VCaP (cell line): Measurements from ENCODE around the gene TFB2M.

Source experiments
- H3K27ac ChIP-seq: fragments of 450-650 bp; 2 replicates; pipeline ENCODE4 v1.5.1; 2017
- TF ChIP-seq, protein P1 (sequence below): fragments of 450-650 bp; conservative IDR thresholded peaks from 2 replicates; pipeline ENCODE4 v1.5.1; 2017; ENCODE audit warnings: mild to moderate bottlenecking, moderate library complexity

TFB2M gene

DNA sequence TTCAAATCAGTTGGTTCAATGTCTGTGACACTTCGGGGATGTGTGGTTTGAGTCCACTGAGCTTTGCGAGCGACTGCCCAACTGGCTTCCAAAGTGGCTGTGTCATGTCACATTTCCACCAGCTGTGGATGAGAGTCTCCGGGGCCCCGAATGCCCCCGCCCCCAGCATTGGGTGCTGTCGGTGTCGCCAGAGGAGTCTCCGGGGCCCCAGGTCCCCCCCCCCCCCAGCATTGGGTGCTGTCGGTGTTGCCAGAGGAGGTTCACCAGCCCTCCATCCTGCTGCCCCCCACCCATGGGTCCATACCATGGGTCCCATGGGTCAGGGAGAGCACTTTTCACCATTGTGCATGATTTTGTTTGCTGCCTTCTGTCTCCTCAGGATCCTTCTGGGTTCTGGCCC is 49.9 kb downstream of the TFB2M start:
- no peak overlapping the region for H3K27ac ChIP-seq
- TF ChIP-seq, protein P1, sequence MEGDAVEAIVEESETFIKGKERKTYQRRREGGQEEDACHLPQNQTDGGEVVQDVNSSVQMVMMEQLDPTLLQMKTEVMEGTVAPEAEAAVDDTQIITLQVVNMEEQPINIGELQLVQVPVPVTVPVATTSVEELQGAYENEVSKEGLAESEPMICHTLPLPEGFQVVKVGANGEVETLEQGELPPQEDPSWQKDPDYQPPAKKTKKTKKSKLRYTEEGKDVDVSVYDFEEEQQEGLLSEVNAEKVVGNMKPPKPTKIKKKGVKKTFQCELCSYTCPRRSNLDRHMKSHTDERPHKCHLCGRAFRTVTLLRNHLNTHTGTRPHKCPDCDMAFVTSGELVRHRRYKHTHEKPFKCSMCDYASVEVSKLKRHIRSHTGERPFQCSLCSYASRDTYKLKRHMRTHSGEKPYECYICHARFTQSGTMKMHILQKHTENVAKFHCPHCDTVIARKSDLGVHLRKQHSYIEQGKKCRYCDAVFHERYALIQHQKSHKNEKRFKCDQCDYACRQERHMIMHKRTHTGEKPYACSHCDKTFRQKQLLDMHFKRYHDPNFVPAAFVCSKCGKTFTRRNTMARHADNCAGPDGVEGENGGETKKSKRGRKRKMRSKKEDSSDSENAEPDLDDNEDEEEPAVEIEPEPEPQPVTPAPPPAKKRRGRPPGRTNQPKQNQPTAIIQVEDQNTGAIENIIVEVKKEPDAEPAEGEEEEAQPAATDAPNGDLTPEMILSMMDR, result no peak

- no peak overlapping the region for H3K27ac ChIP-seq
- TF ChIP-seq, protein P1, result no peak
These were observed 50.6 kb downstream of the TFB2M start for GRCh38 chr1:246515390-246516005.

- TF ChIP-seq, protein P1, result no peak
- no peak overlapping the region for H3K27ac ChIP-seq
These were observed 52.3 kb downstream of the TFB2M start for GRCh38 chr1:246513619-246514343.

DNA sequence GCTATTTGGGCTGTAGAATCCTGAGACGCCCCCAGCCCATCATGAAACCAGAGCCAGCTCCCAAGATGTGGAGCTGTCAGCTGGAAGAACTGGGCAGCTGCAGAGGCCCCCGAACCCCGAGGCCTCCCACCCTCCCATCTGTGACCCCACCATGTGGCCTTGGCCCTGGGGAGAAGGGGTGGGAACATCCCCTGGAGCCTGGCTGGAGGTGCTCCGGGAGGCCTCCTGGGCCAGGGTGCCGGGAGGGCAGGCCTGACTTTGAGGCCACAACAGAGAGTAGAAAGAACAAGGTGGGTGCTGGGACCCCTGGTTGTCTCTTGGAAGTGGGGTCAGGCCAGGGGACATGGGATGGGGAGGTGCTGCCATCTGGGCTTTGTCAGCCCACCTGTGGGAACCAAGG is 53.0 kb downstream of the TFB2M start:
- no peak overlapping the region for H3K27ac ChIP-seq
- TF ChIP-seq, protein P1, result no peak

GRCh38 chr1:246512635-246513034 is 53.4 kb downstream of the TFB2M start:
- TF ChIP-seq, protein P1, result no peak
- H3K27ac ChIP-seq, result no peak overlapping the region

DNA sequence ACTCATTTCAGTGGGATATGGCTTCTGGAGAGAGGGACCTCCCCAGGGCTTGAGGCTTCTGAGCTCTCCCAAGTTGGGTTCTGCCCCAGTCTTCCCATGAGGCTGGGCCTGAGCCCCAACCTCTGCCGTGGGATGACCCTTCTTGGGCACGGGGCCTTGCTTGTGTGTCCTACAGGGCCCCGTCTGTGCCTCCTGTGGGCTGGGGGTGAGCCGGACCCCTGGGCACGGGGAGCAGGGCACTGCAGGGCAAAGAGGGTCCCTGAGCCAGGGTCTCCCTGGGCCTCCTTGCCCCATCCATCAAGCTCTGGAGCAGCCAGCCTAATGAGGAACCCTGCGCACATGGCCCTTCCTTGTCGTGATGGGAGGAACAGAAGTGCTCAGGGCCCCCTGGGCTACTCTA is 53.8 kb downstream of the TFB2M start:
- H3K27ac ChIP-seq, result no peak overlapping the region
- TF ChIP-seq, protein P1, result no peak

DNA sequence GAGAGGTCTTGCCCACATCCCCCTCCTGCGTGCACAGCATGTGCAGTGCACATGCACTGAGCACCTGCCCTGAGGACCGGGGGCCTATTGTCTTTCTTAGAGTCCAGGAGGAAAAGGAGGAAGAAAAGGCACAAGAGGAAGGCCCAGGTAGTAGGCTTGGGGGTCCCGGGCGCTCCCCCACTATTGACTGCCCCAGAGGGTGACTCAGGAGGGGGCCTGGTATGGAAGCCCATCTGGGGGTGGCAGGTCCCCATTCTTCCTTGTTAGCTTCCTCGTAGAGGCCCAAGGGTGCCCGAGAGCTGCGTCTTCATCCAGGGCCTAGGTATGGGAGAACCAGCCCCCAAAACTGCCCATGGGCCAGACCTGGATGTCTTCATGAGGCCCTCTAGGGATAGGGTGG is 54.9 kb downstream of the TFB2M start:
- no peak overlapping the region for H3K27ac ChIP-seq
- TF ChIP-seq, protein P1, result no peak
